IPS-NIHi11 (cell line): Measurements from ENCODE around the gene HMCN2.
"Not testable (repeated sequence)": the region's sequence is repeated elsewhere in the genome, so short reads cannot be mapped to it uniquely, and the experiment has no call there.

Source experiments
- DNase-seq: peaks from one replicate; pipeline ENCODE4 v3.0.0; 2012; ENCODE audit warnings: mixed read lengths, low spot score

The HMCN2 gene

GRCh38 chr9:130239363-130239695 lies 26.2 kb upstream of the HMCN2 start:
- no peak for DNase-seq

DNA sequence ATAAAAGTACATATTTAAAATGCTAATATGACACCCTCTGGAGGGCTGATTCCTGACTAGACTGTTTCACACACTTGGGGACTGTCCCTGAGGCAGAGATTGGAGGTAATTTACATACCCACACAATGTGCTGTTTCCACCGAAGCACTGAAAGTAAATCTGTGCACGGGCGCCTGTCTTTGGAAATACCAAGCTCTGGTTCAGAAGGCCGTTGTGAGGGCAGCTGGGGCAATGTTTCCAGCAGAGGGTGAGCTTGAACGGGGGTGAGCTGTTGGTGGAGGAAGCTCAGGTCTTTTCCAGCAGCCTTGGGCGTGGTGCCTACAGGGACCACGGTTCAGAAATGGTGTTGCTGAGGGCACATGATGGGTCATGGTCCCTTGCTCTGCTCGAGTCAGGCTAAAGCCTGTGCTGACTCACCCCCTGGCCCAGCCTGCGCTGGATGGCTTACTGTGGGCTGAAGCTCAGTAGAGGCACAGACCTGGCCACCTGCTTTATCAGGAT lies 25.8 kb upstream of the HMCN2 start:
- DNase-seq: no peak

DNA sequence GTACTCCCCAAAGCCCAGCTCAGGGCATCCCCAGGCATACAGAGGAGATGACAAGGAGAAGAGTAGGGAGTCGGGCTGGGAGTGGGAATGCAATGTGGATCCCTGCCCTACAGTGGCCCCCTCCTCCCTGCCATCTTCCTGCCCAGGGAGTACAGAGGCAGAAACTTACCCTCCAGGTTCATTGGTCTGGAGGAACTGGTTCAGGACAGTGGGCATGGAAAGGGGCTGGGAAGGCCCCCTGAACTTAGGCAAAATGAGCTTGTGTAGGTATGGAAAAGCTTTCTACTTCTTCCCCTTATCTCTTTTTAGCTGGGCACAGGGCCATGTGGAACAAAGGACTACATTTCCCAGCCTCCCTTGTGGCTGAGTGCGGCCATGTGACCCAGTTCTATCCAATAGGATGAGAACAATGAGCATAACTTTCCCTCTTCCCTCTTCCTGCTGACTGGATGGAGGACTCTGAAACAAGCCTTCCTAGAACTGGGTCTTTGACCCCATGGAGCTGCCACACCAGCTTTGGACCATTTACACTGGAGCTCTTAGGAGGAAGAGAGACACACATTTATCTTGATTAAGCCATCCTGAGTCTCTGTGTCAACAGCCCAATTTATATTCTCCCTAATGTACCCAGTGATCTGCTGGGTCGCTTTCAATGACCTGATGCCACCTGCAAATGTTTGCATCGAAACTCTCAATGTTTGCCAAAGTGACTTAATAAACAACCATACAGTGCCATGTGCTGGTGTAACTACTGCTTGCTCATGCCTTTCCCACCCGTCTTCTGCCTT lies 25.0 kb upstream of the HMCN2 start:
- peak; percentile 64 for DNase-seq

- no peak for DNase-seq
Measured at GRCh38 chr9:130241198-130241535, 24.4 kb upstream of the HMCN2 start.

DNA sequence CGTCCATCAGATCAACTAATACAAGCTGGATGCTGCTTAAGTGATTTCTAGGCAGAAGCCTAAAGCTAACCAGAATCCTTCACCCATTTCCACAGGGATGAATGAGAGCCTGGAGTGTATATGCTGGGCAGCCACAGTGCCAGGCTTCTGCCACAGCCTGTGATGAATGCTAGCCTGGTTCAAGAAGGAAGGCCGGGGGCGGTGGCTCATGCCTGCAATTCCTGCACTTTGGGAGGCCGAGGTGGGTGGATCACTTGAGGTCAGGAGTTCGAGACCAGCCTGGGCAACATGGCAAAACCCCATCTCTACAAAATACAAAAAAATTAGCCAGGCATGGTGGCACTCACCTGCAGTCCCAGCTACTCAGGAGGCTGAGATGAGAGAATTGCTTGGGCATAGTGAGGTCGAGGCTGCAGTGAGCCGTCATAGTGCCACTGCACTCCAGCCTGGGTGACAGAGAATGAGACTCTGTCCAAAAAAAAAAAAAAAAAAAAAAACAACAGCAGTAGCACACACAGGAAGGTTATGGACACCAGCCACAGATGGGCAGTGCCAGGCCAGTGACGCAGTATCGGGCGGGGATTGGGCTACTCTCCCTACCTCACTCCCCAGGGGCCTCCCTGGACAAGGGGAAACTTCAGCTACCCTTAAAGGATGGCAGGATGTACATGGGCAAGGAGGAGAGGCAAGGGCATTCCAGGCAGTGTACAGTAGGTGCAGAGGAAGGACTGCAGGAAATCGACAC lies 23.1 kb upstream of the HMCN2 start:
- no peak for DNase-seq

- peak; percentile 88 for DNase-seq
Measured at GRCh38 chr9:130243015-130243881, 22.3 kb upstream of the HMCN2 start.

DNA sequence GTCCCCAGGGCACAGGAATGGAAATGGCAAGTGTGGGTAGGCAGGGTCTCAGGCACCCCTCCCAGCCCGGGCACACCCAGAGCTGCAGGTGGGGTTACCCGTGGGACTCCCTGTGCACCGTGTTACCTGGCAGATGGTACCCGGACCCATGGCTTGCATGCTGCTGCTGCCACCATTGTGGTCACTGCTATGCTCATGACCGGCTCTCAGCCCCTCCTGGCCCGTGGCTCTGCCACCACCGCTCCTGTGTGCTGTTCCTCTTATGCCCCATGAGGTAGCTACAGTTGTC lies 21.7 kb upstream of the HMCN2 start:
- DNase-seq: no peak

- no peak for DNase-seq
Measured at GRCh38 chr9:130244548-130245165, 20.9 kb upstream of the HMCN2 start.

DNA sequence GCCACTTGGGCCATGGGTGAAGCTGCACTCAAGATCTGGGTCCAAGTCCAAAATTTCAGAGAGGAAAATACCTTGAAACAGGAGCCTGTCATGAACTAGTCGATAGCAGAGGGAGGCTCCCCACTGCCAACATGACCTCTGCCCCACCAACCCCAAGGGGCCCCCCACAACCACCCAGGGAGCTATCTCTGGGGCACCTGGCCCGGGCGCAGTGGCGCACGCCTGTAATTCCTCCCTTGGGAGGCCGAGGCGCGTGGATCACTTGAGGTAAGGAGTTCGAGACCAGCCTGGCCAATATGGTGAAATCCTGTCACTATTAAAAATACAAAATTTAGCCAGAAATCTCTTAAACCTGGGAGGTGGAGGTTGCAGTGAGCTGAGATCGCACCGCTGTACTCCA lies 20.1 kb upstream of the HMCN2 start:
- no peak for DNase-seq

DNA sequence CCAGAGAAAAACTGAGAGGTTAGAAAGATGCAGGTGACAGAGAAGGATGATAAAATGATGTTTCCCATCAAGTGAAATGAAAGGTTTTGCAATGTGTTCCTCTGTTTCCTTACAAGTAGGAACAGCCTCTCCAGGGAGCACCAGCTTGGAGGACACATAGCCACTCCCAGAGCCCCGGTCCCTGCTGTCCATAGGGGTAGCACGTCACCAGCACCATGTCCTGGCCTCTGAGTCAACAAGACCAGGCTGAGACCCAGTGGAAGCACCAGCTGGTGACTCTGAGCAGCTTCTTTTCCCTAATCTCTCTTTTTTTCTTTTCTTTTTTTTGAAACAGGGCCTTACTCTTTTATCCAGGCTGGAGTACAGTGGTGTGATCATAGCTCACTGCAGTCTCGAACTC lies 19.4 kb upstream of the HMCN2 start:
- no peak for DNase-seq

DNA sequence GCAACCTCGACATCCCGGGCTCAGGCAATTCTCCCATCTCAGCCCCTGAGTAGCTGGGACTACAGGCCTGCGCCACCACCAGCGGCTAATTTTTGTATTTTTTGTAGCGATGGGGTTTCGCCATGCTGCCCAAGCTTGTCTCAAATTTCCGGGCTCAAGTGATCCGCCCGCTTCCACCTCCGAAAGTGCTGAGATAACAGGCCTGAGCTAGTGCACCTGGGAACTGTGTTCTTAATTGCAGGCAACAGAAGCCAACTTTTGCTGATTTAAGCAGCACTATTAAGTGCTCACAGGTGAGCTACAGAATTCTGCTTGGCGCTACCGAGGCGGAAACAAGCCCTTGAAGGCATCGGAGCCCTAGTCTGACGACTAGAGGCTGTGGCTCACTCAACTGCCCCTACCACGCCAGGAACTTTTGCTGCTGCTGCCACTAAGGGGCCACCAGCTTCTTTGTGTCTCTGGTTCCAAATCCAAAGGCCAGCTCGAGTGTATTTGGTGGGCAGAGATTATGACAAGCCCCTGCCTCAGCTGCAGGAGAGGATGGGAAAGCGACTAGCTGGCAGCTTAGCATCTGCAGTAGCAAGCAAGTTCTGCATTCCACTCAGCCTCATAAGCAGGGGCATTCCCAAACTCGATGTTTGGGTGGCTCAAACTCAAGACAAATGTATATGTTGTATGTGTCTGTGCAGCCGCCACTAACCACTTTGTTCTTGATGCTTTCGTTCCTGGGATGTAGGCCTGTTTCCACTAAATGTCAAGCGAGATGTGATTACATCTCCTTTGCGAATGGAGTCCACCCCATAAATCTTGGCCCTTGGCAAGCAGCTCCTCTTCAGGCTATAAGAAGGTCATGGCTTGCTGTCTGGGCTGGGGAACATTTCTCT lies 10.6 kb upstream of the HMCN2 start:
- DNase-seq: no peak

GRCh38 chr9:130255631-130256134 lies 9.9 kb upstream of the HMCN2 start:
- no peak for DNase-seq

DNA sequence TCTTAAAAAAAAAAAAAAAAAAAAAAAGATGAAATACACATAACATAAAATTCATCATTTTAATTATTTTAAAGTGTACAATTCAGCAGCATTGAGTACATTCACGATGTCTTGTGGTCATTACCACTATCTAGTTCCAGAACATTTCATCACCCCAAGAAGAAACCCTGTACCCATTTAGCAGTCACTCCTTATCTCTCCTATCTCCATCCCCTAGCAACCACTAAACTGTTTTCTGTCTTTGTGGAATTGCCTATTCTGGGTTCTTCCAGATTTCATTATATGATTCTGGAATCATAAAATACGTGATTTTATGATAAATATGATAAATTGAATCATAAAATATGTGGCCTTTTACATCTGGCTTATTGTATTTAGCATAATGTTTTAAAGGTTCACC lies 8.9 kb upstream of the HMCN2 start:
- DNase-seq: no peak

DNA sequence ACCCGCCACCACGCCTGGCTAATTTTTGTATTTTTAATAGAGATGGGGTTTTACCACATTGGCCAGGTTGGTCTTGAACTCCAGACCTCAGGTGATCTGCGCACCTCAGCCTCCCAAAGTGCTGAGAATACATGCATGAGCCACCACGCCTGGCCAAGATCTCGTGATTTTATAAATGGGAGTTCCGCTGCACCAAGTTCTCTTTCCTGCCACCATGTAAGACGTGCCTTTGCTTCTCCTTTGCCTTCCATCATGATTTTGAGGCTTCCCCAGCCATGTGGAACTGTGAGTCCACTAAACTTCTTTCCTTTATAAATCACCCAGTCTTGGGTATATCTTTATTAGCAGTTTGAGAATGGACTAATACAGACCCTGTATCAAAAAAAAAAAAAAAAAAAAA lies 7.4 kb upstream of the HMCN2 start:
- DNase-seq: not testable (repeated sequence)

- no peak for DNase-seq
Measured at GRCh38 chr9:130259044-130259443, 6.5 kb upstream of the HMCN2 start.

- no peak for DNase-seq
Measured at GRCh38 chr9:130260816-130261765, 4.5 kb upstream of the HMCN2 start.

DNA sequence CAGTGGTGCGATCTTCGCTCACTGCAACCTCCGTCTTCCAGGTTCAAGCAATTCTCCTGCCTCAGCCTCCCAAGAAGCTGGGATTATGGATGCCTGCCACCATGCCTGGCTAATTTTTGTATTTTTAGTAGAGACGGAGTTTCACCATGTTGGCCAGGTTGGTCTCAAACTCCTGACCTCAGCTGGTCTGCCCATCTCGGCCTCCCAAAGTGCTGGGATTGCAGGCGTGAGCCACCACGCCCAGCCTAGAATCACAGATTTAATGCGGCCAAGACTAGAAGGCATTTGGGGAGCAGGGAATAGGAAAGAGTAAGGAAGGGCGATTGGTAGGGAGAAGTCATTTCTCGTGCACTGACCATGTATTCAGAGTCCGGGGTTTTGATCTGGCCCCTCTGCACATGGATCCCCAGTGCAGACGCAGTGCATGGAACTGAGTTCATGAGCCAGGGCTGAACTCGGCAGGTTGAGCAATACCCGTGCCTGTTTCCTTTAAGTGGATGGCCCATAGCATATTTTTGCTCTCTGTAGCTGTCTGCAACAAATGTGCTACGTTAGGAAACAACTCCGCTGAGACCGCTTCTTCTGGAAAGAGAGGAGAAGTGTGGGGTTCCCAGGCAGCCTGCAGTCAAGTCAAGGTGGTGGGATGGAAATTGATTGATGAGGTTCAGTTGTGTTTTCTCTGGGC lies 3.4 kb upstream of the HMCN2 start:
- DNase-seq: no peak

DNA sequence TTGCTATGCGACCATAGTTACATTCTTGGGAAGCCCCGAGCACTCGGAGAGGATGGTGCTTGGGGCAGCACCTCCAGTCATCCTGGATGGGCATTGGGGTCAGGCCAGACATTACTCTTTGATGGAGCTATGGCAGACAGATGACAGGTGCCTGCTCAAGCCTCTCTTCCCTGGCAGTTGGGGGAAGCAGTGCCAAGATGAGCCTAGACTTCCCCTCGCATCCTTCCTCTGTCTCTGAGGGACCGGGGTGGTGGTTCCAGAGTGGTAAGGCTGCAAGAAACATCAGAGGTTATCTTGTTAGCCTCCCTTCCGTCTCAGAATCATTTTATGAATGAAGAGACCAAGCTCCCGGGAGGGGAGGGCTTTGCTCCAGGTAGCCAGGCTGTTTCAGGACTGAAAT lies 2.8 kb upstream of the HMCN2 start:
- no peak for DNase-seq

GRCh38 chr9:130263601-130264413 lies 1.8 kb upstream of the HMCN2 start:
- no peak for DNase-seq
